Retina (tissue), 1 donor: ENCODE measurements around the gene PRODH.
A peak's percentile ranks its signal among the peaks of the same experiment; 100 is the strongest.
"Not testable (repeated sequence)": the region's sequence is repeated elsewhere in the genome, so short reads cannot be mapped to it uniquely, and the experiment has no call there.

ENCODE experiments used
- DNase-seq: peaks from one replicate; pipeline ENCODE4 v3.0.0-alpha.2; 2016

Gene PRODH

DNA sequence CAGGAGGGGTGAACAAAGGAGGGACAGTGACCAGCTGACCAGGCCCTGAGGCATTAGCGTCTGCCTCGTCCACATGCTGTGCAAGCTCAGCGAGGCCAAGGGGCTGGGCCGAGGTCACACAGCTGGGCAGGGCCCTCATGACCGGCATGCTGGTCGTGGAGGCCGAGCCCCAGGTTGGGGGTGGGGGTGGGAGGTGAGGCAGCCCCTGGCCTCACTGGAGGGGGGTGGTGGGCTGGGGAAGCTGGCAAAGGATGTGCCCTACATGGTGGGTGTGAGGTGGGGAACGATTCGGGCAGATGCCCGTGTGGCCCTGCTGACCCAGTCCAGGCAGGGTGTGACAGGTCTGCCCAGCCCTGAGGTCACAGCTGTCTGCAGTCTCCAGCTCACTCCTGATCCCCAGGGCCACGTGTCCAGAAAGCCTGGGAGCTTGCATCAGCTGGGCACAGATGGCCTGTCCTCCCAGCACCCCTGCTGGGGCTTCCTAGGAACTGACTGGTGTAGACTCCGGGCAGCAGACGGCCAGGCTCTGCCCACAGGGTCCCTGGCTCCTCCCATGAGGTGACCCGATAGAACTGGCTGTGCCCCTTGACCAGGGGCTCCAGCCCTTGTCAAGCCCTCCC, 31.4 kb upstream of the PRODH start:
- not testable (repeated sequence) for DNase-seq

- no peak for DNase-seq
These were observed 30.7 kb upstream of the PRODH start for GRCh38 chr22:18966748-18967147.

- no peak for DNase-seq
These were observed 29.7 kb upstream of the PRODH start for GRCh38 chr22:18965526-18966421.

DNA sequence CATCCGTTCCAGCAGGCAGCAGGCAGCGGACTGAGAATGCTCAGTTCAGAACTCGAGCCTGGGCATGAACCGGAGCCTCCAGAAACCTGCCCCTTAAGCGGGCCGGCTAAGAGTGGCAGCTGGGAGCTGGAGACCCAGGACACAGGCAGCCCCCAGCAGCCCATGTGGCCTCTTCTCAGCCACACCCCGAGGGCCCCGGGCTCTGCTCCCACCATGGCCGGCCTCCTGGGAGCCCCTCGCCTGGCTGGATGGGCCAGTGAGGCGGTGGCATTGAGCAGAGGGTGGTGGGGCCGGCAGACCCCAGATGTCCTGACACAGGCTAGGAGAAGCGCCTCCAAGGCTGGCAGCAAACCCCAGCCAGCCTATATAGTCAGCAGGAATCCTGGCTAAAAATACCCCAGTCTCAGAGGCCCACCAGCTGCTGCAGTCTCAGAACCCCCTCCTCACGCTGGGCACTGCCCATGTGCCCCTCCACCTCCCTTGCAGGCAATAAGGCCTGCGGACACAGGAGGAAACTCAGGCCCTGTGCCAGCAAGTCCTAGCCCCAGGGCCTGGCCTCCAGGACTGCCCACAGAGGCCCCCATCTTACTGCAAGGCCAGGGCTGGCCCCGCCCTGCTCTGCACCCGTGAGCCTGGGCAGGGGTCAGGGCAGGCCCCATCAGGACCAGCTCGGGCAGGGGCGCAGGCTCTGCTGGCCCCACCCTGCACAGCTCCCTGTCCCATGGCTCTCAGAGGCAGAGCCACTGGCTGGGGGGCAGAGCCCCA, 28.6 kb upstream of the PRODH start:
- DNase-seq = not testable (repeated sequence)

- DNase-seq = not testable (repeated sequence)
These were observed 28.0 kb upstream of the PRODH start for GRCh38 chr22:18964051-18964450.

DNA sequence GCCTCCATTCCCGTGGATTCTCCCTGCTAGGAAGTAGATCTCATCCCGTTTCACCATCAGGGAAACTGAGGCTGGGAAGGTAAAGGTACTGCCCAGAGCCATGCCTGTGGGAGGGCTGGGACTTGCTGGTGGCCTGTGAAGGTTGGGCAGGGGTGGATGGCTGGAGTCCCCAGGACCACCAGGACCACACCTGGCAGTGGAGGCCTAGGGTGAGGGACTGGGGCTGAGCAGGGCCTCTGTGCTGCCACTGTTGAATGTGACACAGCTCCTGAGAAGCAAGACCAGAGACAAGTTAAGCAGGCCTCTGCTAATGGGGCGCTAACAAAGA, 26.2 kb upstream of the PRODH start:
- DNase-seq = no peak

DNA sequence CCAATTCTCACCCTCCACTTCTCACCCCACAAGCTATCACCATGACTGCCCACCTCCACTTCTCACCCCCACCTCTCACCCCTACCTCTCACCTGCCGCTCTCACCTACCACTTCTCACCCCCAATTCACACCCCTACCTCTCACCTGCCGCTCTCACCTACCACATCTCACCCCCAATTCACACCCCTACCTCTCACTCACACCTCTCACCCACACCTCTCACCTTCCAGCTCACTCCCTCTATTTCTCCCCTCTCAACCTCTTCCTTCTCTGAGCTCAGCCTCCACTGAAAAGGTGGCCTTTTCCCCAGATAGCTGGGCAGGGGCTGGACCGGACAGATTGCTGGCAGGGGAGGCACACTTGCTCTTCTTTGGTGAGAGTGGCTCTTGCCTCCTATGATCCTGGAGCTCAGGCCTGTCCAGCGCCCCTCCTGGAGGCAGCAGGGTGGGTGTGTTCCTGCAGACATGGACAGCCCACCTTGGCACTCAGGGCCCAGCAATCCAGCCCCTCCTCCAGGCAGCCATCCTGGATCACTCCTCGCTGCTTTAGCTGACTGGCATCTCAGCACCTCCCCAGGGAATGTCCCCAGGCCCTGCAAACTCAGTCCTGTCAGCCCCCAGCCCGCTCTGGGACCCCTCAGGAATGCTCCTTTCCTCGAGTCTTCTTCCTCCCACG, 25.7 kb upstream of the PRODH start:
- DNase-seq = not testable (repeated sequence)

- DNase-seq = not testable (repeated sequence)
These were observed 25.1 kb upstream of the PRODH start for GRCh38 chr22:18961201-18961600.

DNA sequence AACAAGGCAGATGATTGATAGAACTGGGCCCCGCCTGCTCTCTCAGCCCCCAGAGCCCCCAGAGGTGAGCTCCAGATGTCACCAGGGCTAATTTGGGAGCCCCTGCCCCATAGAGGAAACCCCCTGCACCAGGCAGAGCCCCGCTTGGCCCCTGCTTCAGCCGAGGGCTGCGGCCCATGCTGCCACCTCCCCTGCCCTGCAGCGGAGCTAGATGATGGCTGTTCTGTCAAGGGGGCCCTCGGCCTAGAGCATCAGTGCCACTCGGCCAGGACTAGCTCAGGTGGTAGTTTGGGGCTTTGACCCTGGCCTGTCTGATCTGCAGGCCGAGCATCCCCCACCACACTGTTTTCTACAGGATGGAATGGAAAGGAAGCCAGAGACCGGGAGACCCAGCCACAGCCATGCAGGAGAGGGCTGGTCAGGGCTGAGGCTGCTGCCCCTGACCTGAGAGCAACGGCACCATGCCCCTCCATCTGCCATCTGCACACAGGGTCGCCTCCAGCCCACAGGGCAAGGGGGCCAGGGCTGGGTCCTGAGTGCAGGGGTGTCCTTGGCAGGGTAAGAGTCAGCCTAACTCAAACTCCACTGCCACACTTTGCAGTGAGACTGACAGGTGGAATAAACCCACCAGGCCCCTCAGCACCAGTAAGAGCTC, 24.2 kb upstream of the PRODH start:
- not testable (repeated sequence) for DNase-seq

GRCh38 chr22:18959741-18960140, 23.6 kb upstream of the PRODH start:
- DNase-seq = not testable (repeated sequence)

GRCh38 chr22:18959266-18959665, 23.2 kb upstream of the PRODH start:
- DNase-seq = not testable (repeated sequence)

DNA sequence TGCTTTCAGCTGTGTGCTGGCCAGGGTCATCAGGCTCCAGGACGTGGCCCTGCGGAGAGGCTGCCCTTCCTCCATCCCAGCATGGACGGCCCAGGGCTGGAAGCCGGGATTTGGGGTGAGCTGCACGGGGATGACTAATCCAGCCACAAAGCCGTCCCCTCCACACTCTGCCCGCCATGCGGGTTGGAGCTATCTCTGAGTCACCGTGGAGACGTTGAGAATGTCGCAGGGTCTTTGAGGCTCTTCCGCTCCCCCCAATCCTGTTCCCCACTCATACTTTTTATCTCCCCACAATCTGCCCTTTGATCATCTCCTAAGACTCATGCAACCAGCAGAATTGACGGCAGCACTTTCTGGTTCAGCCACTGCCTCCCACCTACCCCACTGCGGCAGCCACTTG, 22.6 kb upstream of the PRODH start:
- DNase-seq = not testable (repeated sequence)

- not testable (repeated sequence) for DNase-seq
These were observed 22.2 kb upstream of the PRODH start for GRCh38 chr22:18958321-18958705.

GRCh38 chr22:18957621-18958320, 21.7 kb upstream of the PRODH start:
- DNase-seq = not testable (repeated sequence)

GRCh38 chr22:18956956-18957355, 20.9 kb upstream of the PRODH start:
- not testable (repeated sequence) for DNase-seq

DNA sequence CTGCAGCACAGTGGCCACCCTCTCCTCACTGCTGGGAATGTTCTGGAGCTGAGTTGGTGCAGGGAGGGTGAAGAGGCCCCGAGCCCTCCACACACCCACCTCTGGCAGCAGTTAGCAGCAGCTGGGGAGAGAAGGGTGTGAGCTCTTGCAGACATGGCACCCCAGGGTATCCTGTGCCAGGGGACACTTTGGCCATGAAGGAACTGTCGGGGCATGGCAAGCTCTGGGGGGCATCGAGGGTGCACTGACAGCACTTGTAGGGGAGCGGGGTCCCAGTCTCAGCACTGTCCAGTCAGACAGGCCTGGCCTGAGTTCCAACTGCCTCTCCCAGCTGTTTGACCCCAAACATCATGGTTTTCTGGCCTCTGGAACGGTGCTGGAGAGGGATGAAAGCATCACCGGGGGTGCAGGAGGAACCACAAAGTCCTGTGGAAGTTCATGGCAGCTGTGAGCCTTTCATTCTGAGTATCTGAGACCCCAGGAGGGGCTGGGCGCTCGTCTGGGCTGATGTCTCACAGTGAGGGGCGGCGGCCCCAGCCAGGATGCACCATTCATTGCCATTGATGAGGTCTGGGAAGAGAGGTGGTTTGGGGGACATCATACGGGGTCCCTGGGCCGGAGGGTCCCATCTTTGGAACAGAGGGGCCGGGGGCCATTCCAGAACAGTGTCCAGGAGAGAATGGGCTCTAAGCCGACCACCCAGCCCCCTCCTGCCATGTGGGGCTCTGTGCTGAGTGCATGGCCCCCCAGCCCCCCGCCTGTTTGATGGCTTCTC, 20.2 kb upstream of the PRODH start:
- not testable (repeated sequence) for DNase-seq

DNA sequence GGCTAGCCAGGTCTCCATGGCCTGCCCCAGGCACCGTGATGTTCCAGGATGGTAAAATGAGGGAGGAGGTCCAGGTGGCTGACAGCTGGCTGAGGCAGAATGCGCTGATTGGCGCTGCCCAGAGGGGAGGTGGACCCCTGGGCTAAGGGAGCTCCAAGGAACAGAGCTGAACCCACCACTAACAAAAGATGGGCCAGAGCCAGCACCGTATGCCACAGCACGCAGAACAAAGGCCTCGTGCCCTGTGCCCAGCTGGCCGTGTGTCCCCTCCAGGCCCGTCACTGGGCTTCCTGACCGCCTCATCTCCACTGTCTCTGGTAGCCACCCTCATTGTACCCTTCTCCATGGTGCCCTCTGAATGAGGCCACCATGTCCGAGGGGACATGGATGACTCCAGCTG, 19.6 kb upstream of the PRODH start:
- no peak for DNase-seq

- no peak for DNase-seq
These were observed 19.0 kb upstream of the PRODH start for GRCh38 chr22:18954990-18955571.

GRCh38 chr22:18954303-18954989, 18.4 kb upstream of the PRODH start:
- DNase-seq = peak; percentile 90

- not testable (repeated sequence) for DNase-seq
These were observed 17.0 kb upstream of the PRODH start for GRCh38 chr22:18953128-18953527.
